Cardiac muscle cell (in vitro differentiated cells and primary cell): Measurements from ENCODE around the gene KIF7. TPM values are rescaled to one million over a fixed set of nuclear protein-coding genes. Genes with fewer than 3 reads are reported as not detected.
A peak's percentile ranks its signal among the peaks of the same experiment; 100 is the strongest.

Experiments used
- DNase-seq, 2 donors: peaks; one replicate each; pipeline versions ENCODE4 v3.0.0 to v3.0.0-alpha.2; 2010 to 2017; ENCODE audit warnings: low read depth in 1 of 2, low spot score in 1 of 2
- H3K27ac ChIP-seq: fragments of 200-600 bp; sonication (generic); 2 replicates; pipeline ENCODE4 v1.5.1; 2016
- H3K27me3 ChIP-seq: fragments of 200-600 bp; sonication (generic); 2 replicates; pipeline ENCODE4 v1.6.0; 2016; ENCODE audit warnings: control low read depth
- H3K36me3 ChIP-seq: fragments of 200-600 bp; sonication (generic); 2 replicates; pipeline ENCODE4 v1.5.1; 2016; ENCODE audit warnings: control low read depth
- H3K4me1 ChIP-seq: fragments of 200-600 bp; sonication (generic); 2 replicates; pipeline ENCODE4 v1.8.1; 2017; ENCODE audit warnings: low read depth, mild to moderate bottlenecking, mixed run types
- H3K4me3 ChIP-seq: fragments of 200-600 bp; sonication (generic); 2 replicates; pipeline ENCODE4 v1.5.1; 2016; ENCODE audit warnings: mild to moderate bottlenecking
- H3K9me3 ChIP-seq: fragments of 200-600 bp; sonication (generic); 2 replicates; pipeline ENCODE4 v1.5.1; 2017; ENCODE audit warnings: low read depth, mild to moderate bottlenecking, control low read depth
- CTCF ChIP-seq: IDR thresholded peaks from 2 replicates; pipeline ENCODE4 v1.5.1; 2012; ENCODE audit warnings: low read depth, mild to moderate bottlenecking, low read length
- polyA plus RNA-seq: library from polyadenylated mRNA; unstranded; fragments of >200 nt; fragmentation: Nextera tagmentation; extraction: Ambion mirVana; gene quantifications from 2 replicates; pipeline ENCODE4 v1.2.1, GENCODE V29; 2016
- total RNA-seq: library from RNA; depleted of rRNA; stranded (reverse); fragments of >200 nt; gene quantifications from 2 replicates; pipeline ENCODE4 v1.2.3, GENCODE V29; 2016

Gene KIF7
- total and polyA plus RNA-seq, 2 experiments from 2014 or later, result 12.5 to 33.8 TPM

DNA sequence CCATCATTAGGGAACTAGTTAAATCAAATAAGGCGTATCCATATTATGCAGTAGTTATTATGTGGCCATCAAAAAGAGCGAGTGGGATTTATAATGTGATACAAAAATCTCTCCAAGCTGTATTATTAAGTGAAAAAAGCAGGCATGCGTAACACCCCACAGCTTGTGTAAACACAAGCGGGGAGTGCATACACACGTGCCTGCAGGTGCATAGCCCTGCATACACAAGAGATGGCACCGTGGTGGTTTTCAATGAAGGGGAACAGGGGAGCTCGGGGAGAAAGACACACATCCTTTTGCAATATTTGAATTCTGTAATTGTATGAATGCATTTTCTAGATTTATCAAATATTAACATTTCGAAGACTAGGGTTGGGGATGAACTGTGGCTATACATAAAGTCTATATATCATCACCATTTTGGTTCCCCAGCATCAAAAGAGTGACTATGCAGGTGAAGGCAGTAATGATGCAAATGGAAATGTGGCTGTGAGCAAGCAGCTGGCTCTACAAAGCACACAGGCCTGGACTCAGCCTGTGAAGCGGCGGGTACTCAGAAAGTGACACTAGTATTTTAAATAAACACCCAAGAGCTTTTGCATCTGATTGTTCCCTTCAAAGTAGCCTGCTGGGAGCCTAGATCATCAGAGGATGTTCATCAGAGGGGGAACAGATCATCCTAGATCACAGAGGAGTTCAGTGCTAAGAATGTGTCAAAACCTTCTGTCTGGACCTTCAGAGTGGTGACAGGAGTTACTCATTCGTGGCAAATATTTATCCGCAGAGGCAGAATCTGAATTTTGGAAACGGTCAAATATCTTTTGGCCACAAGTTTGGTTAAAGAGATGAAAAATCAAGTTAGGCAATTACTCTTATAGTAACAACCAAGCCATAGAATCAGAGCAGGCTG lies 9.4 kb upstream of the KIF7 start:
- H3K9me3 ChIP-seq, result no peaks in the 10 kb centered on the region
- no peak overlapping the region for H3K27ac ChIP-seq
- TF ChIP-seq CTCF, result no peak
- H3K4me3 ChIP-seq, result no peak overlapping the region
- no peaks in the 10 kb centered on the region for H3K36me3 ChIP-seq
- DNase-seq, result no peak
- H3K4me1 ChIP-seq, result no peaks in the 10 kb centered on the region
- H3K27me3 ChIP-seq, result no peaks in the 10 kb centered on the region

GRCh38 chr15:89662893-89663626 lies 7.8 kb upstream of the KIF7 start:
- no peaks in the 10 kb centered on the region for H3K36me3 ChIP-seq
- no peaks in the 10 kb centered on the region for H3K4me1 ChIP-seq
- H3K9me3 ChIP-seq, result no peaks in the 10 kb centered on the region
- no peaks in the 10 kb centered on the region for H3K27me3 ChIP-seq
- no peak overlapping the region for H3K27ac ChIP-seq
- peak in 1 of 2 donors; percentile 98 for DNase-seq
- no peak for TF ChIP-seq CTCF
- H3K4me3 ChIP-seq, result no peak overlapping the region

- H3K27me3 ChIP-seq, result no peaks in the 10 kb centered on the region
Observed at GRCh38 chr15:89660556-89660955, 5.3 kb upstream of the KIF7 start.

DNA sequence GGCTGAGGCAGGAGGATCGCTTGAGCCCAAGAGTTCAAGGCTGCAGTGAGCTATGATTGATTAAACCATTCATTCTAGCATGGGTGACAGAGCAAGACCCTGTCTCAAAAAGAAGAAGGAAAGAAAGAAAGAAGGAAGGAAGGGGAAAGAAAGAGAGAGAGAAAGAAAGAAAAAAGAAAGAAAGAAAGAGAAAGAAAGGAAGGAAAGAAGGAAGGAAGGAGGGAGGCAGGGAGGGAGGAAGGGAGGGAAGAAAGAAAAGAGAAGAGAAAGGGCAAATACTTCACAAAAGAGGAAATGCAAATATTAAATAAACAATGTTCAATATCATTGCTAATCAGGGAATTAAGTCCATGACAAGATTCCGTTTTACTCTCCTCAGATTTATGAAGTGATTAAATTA lies 4.0 kb upstream of the KIF7 start:
- Histone ChIP-seq H3K4me3 (no peak overlapping the region), H3K4me1 (peaks cover 14% of the 10 kb centered on the region), H3K9me3 (no peaks in the 10 kb centered on the region), H3K27me3 (no peaks in the 10 kb centered on the region), H3K27ac (no peak overlapping the region), H3K36me3 (no peaks in the 10 kb centered on the region)
- no peak for TF ChIP-seq CTCF
- no peak for DNase-seq

More at GRCh38 chr15:89660556-89660955, 5.3 kb upstream of the KIF7 start:
- TF ChIP-seq CTCF, result no peak
- Histone ChIP-seq H3K36me3 (no peaks in the 10 kb centered on the region), H3K4me1 (peaks cover 11% of the 10 kb centered on the region), H3K9me3 (no peaks in the 10 kb centered on the region), H3K4me3 (no peak overlapping the region), H3K27ac (no peak overlapping the region)
- no peak for DNase-seq

- Histone ChIP-seq H3K9me3 (no peaks in the 10 kb centered on the region), H3K4me1 (peaks cover 20% of the 10 kb centered on the region), H3K36me3 (no peaks in the 10 kb centered on the region), H3K27me3 (no peaks in the 10 kb centered on the region), H3K27ac (no peak overlapping the region), H3K4me3 (no peak overlapping the region)
- DNase-seq, result no peak
- TF ChIP-seq CTCF, result no peak
Observed at GRCh38 chr15:89657686-89658200, 2.5 kb upstream of the KIF7 start.
